GM19328 (cell line): ENCODE measurements around the gene ADAMTS14.
"Not testable (repeated sequence)": the region's sequence is repeated elsewhere in the genome, so short reads cannot be mapped to it uniquely, and the experiment has no call there.

ENCODE experiments used
- ATAC-seq: cut with Tn5 transposase; IDR thresholded peaks from one replicate; pipeline ENCODE4 v1.9.1; 2021; ENCODE audit warnings: mild to moderate bottlenecking, moderate library complexity; ENCODE audit not compliant: unreplicated experiment

Gene ADAMTS14, protein sequence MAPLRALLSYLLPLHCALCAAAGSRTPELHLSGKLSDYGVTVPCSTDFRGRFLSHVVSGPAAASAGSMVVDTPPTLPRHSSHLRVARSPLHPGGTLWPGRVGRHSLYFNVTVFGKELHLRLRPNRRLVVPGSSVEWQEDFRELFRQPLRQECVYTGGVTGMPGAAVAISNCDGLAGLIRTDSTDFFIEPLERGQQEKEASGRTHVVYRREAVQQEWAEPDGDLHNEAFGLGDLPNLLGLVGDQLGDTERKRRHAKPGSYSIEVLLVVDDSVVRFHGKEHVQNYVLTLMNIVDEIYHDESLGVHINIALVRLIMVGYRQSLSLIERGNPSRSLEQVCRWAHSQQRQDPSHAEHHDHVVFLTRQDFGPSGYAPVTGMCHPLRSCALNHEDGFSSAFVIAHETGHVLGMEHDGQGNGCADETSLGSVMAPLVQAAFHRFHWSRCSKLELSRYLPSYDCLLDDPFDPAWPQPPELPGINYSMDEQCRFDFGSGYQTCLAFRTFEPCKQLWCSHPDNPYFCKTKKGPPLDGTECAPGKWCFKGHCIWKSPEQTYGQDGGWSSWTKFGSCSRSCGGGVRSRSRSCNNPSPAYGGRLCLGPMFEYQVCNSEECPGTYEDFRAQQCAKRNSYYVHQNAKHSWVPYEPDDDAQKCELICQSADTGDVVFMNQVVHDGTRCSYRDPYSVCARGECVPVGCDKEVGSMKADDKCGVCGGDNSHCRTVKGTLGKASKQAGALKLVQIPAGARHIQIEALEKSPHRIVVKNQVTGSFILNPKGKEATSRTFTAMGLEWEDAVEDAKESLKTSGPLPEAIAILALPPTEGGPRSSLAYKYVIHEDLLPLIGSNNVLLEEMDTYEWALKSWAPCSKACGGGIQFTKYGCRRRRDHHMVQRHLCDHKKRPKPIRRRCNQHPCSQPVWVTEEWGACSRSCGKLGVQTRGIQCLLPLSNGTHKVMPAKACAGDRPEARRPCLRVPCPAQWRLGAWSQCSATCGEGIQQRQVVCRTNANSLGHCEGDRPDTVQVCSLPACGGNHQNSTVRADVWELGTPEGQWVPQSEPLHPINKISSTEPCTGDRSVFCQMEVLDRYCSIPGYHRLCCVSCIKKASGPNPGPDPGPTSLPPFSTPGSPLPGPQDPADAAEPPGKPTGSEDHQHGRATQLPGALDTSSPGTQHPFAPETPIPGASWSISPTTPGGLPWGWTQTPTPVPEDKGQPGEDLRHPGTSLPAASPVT

GRCh38 chr10:70672165-70673042 lies at the start of gene ADAMTS14:
Gene ADAMTS14 (plus strand): TSS chr10:70672506. CDS start chr10:70672803, 297 bp downstream.
- ATAC-seq = no peak

GRCh38 chr10:70622541-70622940 lies 49.8 kb upstream of the ADAMTS14 start:
- no peak for ATAC-seq

DNA sequence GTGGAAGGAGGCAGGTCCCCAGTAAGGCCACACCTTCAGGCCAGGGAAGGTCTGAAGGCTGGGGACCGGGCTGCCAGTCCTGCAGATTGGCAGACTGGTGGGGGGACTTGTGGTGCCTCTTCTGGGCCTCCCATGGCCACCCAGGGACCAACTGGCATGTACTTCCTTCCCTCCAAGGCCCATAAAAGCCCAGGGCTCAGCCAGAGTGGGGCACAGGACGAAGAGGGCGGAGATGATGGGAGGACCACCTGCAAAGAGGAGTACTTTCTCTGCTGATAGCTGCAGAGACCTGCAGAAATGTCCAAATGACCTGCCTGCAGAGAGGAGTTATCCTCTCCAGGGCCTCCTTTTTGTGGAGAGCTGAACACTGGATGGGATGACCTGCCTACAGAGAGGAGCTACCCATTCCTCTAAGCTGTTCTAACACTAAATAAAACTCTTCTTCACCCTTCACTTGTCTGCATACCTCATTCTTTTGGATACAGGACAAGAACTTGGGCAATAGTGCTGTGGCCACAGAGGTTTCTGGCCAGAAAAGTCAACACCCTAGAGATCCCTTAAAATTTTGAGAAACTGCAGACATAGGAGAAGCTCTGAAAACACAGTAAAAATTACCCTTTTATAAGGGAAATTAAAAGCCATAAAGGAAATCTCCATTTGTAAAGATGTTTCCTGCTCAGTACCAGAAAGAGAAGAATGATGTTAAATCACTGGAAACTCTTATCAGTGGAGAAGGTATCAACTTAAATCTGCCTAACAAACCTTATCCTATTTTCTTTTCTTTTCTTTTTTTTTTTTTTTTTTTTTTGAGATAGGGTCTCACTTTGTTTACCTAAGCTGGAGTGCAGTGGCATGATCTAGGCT lies 49.1 kb upstream of the ADAMTS14 start:
- ATAC-seq = no peak

DNA sequence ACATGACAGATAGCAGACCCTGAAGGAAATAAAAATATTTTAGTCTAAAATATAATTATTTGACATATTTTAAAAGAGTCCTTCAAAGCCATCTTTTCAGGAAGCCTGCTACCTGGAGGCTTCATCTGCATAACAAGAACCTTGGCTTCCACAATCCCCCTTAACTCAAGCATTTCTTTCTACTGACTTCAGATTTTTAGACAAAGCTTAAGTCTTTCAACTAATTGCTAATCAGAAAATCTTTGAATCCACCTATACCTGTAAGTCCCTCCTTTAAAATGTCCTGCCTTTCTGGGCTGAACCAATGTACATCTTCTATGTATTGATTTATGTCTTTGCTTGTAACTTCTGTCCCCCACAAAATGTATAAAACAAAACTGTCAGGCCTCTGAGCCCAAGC lies 46.2 kb upstream of the ADAMTS14 start:
- ATAC-seq = no peak

GRCh38 chr10:70629338-70629737 lies 43.0 kb upstream of the ADAMTS14 start:
- ATAC-seq = no peak

DNA sequence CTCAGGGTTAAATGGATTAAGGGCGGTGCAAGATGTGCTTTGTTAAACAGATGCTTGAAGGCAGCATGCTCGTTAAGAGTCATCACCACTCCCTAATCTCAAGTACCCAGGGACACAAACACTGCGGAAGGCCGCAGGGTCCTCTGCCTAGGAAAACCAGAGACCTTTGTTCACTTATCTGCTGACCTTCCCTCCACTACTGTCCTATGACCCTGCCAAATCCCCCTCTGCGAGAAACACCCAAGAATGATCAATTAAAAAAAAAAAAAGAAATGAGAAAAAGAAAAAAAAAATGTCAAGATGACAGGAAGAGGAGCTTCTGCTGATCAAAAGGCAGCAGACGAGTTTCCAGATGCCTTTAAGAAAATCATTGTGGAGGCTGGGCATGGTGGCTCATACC lies 40.6 kb upstream of the ADAMTS14 start:
- not testable (repeated sequence) for ATAC-seq

GRCh38 chr10:70634011-70634410 lies 38.3 kb upstream of the ADAMTS14 start:
- no peak for ATAC-seq

- ATAC-seq = not testable (repeated sequence)
Observed at GRCh38 chr10:70634515-70634914, 37.8 kb upstream of the ADAMTS14 start.

- not testable (repeated sequence) for ATAC-seq
Observed at GRCh38 chr10:70639640-70640383, 32.5 kb upstream of the ADAMTS14 start.

DNA sequence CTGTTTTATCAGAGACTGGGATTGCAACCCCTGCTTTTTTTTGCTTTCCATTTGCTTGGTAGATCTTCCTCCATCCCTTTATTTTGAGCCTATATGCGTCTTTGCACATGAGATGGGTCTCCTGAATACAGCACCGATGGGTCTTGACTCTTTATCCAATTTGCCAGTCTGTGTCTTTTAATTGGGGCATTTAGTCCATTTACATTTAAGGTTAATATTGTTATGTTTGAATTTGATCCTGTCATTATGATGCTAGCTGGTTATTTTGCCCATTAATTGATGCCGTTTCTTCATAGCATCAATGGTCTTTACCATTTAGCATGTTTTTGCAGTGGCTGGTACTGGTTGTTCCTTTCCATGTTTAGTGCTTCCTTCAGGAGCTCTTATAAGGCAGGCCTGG lies 29.0 kb upstream of the ADAMTS14 start:
- not testable (repeated sequence) for ATAC-seq

- ATAC-seq = not testable (repeated sequence)
Observed at GRCh38 chr10:70644959-70645358, 27.3 kb upstream of the ADAMTS14 start.

DNA sequence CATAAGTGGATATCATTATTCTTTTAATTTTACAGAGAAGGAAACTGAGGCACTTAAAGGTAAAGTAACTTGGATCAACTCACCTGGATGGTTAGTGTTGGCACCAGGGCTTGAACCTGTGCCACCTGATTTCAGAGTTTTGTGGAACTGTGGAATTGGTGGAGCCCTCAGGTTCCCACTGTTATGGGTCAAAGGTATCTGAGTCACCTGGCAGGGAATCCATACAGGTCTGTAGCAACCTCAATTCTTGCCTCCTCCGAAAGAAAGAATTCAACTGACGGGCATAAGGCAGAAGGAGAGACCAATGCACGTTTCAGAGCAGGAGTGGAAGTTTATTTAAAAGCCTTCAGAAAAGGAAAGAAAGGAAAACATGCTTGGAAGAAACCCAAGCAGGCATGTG lies 25.2 kb upstream of the ADAMTS14 start:
- no peak for ATAC-seq

DNA sequence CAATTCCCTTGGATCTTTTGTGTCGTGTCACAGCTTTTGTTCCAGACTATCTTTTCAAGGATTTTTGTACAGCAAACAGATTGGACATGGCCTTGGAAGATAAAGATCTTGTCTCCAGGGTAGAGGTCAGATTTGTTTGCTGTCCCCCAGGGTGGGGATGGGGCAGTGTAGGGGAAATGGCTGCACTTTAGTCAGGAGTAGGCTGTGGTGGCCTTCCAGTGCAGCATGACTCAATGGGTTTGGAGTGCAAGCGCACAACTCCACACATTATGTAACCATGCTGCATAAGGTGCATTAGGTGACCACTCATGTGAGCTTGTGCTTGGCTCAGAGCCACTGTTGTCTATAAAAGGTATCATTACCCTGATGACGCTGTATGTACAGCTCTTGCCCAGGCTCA lies 23.9 kb upstream of the ADAMTS14 start:
- ATAC-seq = no peak

DNA sequence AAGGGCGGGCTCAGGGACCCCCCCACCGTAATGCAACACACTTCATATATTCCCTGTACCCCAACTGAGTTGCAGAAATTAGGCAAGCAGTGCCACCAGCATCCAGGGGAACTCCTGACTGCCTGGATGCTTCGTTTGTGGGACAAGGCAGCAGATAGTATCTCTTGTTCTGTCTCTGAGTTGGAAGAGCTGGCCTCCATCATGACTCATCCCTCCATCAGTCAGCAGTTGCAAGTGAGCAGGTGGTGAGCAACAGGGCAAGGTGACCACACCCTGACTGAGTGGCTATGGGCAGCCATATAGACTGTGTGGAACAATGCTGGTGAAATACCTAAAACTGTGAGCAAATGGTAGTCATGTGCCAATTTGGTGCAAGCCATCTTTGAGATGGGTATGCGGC lies 22.8 kb upstream of the ADAMTS14 start:
- ATAC-seq = no peak

GRCh38 chr10:70650104-70650503 lies 22.2 kb upstream of the ADAMTS14 start:
- ATAC-seq = no peak

DNA sequence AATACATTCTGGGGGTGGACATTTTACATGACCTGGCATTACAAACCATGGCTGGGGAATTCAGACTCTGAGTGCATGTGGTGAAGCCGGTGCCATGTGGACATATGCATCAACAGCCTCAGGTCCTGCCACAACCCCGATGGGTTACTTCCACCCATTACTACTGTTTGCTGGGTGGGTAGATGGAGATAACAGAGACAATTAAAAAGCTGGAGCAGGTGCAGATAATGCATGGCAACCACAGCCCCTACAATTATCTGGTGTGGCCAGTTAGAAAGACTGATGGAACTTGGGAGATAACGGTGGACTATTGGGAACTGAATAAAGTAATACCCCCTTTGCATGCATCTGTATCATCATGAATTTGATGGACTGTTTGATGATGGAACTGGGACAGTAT lies 21.6 kb upstream of the ADAMTS14 start:
- no peak for ATAC-seq

DNA sequence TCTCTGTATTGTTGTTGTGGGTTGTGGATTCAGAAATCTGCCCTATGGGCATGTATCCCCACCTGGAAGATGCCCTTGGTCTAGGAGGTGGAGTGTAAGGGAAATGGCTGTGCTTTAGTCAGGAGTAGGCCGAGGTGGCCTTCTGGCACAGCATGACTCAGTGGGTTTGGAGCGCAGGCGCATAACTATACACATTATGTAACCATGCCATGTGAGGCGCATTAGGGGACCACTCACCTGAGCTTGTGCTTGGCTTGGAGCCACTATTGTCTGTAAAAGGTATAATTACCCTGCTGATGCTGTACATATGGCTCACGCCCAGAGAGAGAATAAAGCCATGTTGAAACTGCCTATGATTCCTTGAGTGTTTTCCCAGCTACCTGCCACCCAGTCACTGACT lies 20.6 kb upstream of the ADAMTS14 start:
- ATAC-seq = no peak
